Mononuclear cell (primary cell): ENCODE data around the gene BARX2. TPM values are rescaled to one million over a fixed set of nuclear protein-coding genes. Genes with fewer than 3 reads are reported as not detected.

Experiments
- H3K27me3 ChIP-seq: 2 replicates; pipeline ENCODE4 v1.6.0; 2011; ENCODE audit warnings: low read length, control low read depth; ENCODE audit not compliant: insufficient read depth
- H3K4me1 ChIP-seq: 2 replicates; pipeline ENCODE4 v1.5.1; 2011; ENCODE audit warnings: mild to moderate bottlenecking, low read length, control low read depth; ENCODE audit not compliant: insufficient read depth
- H3K4me3 ChIP-seq: 2 replicates; pipeline ENCODE4 v1.5.1; 2011; ENCODE audit warnings: mild to moderate bottlenecking, low read length, moderate library complexity
- H3K9me3 ChIP-seq: 2 replicates; pipeline ENCODE4 v1.5.1; 2011; ENCODE audit warnings: low read depth, mild to moderate bottlenecking, control low read depth, low read length
- total RNA-seq: library from RNA; depleted of rRNA; stranded (reverse); fragments of >200 nt; gene quantifications from one replicate; pipeline ENCODE4 v1.2.3, GENCODE V29; 2012

BARX2 gene
- total RNA-seq, 1 donor: not detected

DNA sequence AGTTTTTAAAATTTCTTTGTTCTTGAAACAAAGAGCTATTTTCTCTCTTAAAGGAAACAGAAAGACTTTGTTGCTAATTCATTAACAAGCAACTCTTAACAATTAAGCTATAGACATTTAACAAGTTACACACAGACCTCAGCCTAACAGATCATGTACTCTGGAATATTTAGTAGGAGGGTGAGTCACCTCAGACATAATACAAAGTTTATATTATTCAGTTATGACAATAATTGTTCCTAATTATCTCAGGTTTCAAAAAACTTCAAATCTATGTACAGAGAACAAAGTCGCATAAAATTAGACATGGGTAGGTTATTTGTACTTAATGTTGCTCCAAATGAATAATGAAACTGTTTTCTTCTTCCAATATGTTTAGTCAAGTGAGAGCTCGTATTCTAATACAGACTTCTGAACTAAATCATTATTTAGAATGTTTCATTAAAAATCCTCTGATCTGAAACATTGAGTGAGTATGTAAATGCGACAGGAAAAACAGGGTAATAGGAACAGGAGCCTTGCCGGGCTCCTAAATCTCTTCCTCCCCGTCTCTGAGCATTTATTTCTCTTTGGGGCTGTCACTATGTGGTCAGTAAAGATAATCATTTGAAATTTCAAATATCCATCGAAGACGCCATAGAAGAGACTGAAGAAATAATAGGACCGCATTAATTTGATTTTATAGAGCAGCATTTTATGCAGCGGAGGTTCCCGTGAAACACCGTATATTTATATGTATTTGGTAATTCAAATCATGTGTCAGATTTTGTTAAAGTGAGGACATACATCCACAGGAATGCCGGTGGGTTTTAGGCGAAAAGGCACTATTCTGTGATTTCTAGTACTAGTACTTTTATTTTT is 8.7 kb upstream of the BARX2 start:
- no peaks in the 10 kb centered on the region for H3K9me3 ChIP-seq
- H3K4me3 ChIP-seq: no peak overlapping the region
- peaks cover 90% of the 10 kb centered on the region for H3K27me3 ChIP-seq
- no peaks in the 10 kb centered on the region for H3K4me1 ChIP-seq

DNA sequence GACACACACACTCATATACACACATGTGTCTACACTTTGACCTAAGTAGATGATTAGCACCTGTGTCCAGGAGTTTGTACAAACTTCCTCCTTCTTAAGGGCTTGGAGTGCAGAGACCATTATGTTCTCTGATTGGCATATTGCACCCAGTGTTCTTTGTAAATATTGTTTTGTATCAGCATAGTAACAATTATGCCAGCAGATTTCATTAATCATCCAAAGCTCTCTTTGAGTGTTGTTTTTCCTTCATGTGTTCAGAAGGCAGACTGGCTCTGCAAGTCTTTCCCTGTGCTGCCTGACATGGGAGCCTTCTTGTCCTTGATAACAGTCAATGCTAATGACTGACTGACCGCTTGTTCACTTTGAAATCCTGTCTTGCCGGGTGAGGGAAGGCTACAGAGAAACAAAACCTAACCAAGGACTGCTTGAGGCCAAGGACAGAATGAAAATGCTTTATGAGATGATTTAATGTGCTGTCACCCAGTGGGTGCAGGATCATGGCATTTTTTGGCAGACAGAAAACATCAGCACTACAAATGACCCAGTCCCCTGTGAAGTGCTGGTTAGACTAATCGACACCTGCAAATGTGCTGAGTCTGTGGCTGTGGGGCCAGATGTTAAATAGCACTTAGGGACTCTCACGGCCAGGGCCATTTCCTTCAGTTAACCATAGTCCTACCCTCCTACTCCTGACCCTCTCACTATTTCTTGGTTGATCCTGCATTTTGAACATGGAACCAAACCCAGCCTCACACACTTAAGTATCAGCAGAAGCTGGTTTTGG is 6.6 kb upstream of the BARX2 start:
- no peaks in the 10 kb centered on the region for H3K9me3 ChIP-seq
- H3K27me3 ChIP-seq: peaks cover 95% of the 10 kb centered on the region
- H3K4me1 ChIP-seq: peaks cover 11% of the 10 kb centered on the region
- H3K4me3 ChIP-seq: no peak overlapping the region

DNA sequence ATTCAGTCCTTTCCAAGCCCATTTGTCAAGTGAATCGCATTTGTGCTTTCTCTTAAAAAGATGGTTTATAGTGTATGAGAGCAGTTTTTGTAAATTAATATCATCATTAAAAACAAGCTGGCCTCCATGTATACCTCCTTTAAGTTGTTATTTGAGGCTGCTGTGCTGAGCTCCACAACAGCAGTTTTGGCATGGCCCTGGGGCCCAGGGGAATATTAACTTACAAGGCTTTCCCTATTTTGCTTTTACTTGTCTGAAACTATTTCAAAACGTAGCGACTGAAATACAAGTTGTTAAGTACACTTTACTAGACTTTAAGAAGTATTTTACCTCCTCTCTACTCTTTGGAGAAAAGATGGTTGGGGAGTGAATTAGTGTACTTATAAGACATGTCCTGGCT is 4.9 kb upstream of the BARX2 start:
- H3K9me3 ChIP-seq: no peaks in the 10 kb centered on the region
- H3K4me1 ChIP-seq: peaks cover 23% of the 10 kb centered on the region
- H3K4me3 ChIP-seq: no peak overlapping the region
- peaks cover 93% of the 10 kb centered on the region for H3K27me3 ChIP-seq

DNA sequence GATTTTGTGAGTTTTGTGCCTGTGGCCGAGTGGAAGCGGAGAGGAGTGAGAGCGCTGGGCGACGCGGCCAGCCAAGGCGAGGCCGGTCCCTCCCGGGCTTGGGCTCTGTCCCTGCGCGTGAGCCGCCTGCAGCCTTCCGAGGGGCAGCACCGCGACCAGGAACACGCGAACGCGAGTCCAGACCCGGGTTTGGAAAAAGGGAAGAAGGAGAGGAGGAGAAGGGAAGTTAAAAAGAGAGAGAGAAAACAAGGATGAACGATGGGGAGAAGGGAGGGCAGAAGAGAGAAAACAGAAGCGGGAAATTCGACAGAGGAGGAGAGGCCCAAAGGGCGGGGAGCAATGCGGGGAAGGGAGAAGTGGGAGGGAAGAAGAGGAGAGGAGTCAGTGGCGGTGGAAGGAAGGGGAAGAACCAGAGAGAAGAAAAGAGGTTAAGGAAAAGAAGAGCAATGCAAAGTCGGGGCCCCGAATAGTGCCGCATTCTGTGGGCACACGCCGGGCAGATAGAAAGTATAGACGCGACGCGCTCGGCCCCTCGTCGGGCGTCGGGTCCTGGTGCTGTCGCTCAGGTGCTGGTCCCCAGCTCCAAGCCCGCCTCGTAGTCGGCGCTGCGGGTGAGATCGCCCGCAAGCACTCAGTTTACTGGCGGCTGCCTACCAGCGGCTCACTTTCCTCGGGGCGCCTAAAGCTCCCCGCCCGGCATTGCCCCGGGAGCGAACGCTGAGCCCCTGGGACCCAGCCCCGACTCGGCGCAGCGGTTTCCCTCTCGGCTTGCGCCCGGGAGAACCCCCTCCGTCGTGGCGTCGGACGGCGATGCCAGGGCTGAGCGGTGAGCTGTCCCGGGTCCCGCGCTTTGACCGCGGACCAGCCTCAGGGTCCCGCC is 2.8 kb upstream of the BARX2 start:
- Histone ChIP-seq H3K9me3 (no peaks in the 10 kb centered on the region), H3K4me3 (no peak overlapping the region), H3K4me1 (peaks cover 23% of the 10 kb centered on the region), H3K27me3 (peaks cover 94% of the 10 kb centered on the region)

DNA sequence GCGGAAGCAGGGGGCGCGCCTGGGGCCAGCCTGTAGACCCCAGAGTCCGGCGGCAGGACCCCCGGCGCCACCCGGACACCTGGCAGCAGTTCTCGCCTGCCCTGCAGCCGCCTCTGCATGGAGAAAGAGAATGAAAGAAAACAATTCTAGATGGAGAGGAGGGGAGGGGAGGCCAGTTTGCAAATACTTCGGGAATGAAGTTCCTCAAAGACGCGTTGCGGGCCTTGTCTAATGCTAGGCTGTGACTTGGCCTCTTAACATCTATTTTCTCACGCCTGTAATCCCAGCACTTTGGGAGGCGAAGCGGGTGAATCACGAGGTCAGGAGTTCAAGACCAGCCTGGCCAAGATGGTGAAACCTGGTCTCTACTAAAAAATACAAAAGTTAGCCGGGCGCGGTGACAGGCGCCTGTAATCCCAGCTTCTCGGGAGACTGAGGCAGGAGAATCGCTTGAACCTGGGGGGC is 2.1 kb upstream of the BARX2 start:
- H3K4me3 ChIP-seq: no peak overlapping the region
- H3K4me1 ChIP-seq: peaks cover 23% of the 10 kb centered on the region
- H3K27me3 ChIP-seq: peaks cover 92% of the 10 kb centered on the region

DNA sequence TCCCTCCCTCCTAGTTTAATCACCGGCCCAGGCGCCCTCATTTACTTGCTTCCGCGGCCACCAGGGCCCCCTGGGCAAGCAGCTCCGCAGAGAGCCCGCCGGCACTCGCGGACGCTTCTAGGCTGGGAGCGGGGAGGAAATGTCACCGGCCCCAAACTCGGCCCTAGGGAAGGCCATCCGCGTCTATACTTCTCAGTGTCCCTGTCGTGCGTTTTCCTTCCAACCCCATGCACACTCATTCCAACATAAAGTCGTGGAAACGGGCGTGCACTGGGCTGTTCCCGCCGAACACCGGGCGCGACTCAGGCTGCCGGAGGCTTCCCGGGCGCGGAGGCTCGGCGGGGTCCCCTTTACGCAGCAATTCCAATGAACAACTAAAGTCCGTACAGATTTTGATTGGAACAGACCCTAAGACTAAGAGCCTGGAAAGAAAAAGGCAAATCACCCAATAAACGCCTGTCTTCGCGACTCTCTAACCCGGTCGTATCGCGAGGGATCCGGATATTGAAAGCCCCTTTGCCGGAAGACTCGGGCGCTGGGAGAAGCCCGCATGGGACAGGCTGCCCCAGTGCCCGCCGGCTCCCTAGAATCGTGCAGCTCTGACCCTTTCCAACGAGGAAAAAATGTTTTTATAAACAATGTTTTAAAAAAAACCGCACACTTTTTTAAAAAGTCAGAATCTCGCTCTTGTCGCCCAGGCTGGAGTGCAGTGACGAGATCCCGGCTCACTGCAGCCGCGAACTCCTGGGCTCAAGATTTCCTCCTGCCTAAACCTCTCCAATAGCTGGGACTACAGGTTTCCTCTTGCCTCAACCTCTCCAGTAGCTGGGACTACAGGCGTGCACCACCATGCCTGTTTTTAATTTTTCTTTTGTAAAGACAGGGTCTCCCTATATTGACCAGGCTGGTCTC is 1.3 kb upstream of the BARX2 start:
- Histone ChIP-seq H3K4me3 (no peak overlapping the region), H3K27me3 (peaks cover 92% of the 10 kb centered on the region), H3K9me3 (no peaks in the 10 kb centered on the region), H3K4me1 (peaks cover 23% of the 10 kb centered on the region)

More for the DNA sequence above, 2.1 kb upstream of the BARX2 start:
- no peaks in the 10 kb centered on the region for H3K9me3 ChIP-seq

DNA sequence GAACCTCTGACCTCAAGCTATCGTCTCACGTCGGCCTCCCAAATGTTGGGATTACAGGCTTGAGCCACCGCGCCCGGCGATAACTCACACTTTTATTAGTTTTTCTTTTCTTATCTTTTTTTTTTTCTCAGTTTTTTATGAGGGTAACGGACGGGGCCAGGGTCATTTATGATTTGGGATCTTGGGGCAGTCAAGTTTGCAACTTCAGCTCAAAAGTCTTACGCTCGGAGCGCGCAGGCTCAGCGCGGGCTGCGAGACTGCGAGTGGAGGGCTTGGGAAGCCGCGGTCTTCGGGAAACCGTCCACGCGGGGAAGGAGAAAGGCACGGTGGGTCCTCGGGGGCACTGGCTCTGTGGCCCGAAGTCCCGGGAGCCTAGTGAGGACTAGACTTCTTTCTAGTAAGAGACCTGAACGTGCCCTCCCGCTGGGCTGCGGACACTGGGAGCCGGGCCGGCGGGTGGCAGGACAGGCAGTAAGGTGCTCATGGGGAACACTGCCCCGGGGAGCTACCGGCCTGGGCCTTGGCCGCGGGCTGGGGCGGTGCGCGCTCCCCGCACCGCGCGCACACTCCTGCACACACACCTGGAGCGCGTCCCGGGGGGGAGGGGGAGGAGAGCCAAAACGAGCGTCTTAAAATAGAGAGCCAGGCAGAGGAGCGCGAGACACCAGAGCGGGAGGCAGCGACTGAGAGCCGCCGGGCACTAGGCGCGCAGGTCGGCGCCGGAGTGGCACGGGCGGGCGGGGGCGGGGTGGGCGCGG is 476 bp upstream of the BARX2 start:
- Histone ChIP-seq H3K9me3 (no peaks in the 10 kb centered on the region), H3K4me1 (peaks cover 23% of the 10 kb centered on the region), H3K27me3 (peaks cover 88% of the 10 kb centered on the region), H3K4me3 (no peak overlapping the region)

DNA sequence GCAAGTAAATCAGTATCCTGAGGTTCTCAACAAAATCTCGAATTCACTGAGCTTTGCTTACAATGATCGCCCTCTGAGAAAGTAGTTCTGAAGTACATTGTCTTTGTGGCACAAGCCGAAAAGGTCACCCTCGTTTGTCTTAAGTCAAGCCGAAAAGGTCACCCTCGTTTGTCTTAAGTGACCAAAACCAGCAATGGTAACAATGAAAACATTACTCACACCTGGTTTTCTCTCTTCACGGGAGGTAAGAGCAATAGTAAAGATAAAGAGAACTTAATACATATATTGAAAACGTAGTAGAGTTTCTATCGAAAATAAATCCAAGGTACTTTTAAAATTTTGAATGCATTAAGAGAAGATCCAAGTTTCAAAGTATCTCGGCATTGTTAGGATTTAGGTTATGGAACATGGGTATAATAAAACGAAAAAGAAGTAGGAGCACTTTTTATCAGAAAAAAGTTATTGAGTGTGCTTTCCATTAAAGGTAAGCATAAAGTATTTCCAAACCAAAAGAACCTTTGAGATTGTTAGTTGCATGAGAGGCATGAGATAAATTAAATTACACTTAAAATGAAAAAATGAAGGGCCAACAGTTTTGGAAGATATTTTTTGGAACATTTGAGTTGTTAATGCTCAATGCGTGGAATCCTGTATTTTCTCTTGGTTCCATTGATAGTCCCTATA is 1.2 kb downstream of the BARX2 start:
- no peaks in the 10 kb centered on the region for H3K9me3 ChIP-seq
- peaks cover 78% of the 10 kb centered on the region for H3K27me3 ChIP-seq
- no peak overlapping the region for H3K4me3 ChIP-seq
- H3K4me1 ChIP-seq: peaks cover 23% of the 10 kb centered on the region

DNA sequence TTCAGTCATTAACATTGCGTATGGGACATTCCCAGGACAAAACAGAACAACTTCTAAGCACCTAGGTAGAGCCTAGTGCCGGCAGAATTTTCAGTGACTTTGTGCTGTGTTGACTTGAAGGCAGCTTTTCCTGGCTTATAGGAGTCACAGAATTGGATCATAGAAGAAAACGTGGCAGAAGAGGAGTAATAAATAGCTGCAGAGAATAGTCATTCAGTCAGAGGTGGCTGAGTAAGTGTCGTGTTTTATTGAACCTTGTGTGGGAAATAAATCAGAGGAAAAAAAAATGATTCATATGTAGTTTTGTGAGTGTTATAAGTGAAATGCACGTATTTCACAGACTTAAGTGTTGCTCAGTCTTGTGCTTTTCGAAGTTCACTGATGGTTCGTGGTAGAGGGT is 2.1 kb downstream of the BARX2 start:
- no peaks in the 10 kb centered on the region for H3K9me3 ChIP-seq
- peaks cover 23% of the 10 kb centered on the region for H3K4me1 ChIP-seq
- peaks cover 69% of the 10 kb centered on the region for H3K27me3 ChIP-seq
- H3K4me3 ChIP-seq: no peak overlapping the region

DNA sequence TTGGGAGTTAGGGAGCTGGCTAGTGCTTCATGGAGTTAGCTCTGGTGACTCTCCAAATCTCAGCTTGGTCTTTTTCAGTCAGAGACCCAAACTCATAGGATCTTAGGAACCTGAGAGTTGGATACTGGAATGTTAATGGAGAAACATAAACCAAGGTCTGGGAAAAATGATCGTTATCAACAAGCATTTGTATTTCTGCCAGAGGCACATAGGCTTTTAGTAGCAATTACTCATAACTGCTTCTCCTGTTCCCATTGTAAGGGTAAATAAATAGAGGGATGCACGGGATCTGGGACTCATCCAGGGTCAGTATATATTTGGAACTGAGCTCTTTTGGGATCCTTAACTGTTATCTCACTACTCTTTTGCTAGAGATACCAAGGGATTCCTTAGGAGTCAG is 4.8 kb downstream of the BARX2 start:
- Histone ChIP-seq H3K4me1 (no peaks in the 10 kb centered on the region), H3K9me3 (no peaks in the 10 kb centered on the region), H3K27me3 (peaks cover 42% of the 10 kb centered on the region), H3K4me3 (no peak overlapping the region)

DNA sequence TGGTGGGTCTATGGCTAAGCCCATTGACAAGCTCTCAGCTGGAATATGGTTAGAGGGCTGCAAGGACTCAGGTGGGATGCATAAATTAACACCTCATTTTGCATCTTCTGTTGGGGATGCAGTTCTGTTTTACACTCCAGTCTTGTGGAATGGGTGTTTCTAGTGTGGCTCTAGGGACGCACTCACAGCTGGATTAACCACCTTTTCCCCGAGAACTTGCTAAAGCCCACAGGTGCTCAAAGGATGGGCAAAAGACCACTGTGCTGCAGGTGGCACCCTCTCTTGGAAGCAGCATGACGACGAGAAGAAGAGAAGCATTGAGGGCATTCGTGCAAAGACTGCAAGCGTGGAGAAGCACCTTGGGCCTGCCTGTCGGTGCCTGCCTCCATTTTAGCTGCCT is 6.9 kb downstream of the BARX2 start:
- Histone ChIP-seq H3K27me3 (peaks cover 26% of the 10 kb centered on the region), H3K9me3 (no peaks in the 10 kb centered on the region), H3K4me3 (no peak overlapping the region), H3K4me1 (no peaks in the 10 kb centered on the region)

DNA sequence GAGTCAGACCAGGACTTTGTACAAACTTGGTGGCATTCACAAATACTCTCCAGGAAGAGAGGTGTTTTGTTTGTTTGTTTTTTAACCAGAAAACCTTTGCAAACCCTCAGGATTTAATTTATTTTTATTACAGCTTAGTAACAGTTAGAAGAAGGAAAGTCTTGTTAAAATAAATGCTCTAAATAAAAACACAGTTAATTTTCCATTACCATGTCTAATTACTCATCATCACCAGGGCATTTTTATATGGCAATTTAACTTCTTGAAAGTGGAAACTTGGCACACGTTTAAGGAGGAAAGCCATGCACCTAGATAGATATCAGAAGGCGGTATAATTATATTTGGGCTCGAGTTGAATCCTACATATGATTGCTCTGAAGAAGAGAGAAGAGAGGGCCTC is 7.4 kb downstream of the BARX2 start:
- H3K27me3 ChIP-seq: peaks cover 22% of the 10 kb centered on the region
- H3K4me1 ChIP-seq: no peaks in the 10 kb centered on the region
- H3K9me3 ChIP-seq: no peaks in the 10 kb centered on the region
- H3K4me3 ChIP-seq: no peak overlapping the region

DNA sequence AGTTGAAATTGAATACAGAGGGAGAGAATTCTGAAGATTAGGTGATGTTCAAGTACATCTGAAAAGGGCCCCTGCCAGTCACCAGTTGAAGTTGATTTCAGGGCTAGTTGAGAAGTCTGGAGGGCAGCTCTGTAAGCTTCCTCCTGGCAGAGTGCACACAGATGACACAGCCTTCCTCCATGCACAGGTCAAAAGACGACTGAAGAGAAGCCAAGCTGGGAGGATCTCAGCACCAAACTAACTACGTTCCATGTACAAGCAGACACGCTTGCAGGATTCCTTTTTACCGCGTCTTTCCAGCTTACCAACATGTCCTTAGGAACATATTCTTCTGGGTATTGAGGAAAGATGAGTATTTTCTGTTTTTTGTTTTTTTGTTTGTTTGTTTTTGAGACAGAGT is 7.9 kb downstream of the BARX2 start:
- no peak overlapping the region for H3K4me3 ChIP-seq
- peaks cover 19% of the 10 kb centered on the region for H3K27me3 ChIP-seq
- no peaks in the 10 kb centered on the region for H3K4me1 ChIP-seq
- no peaks in the 10 kb centered on the region for H3K9me3 ChIP-seq
